HepG2 (cell line): ENCODE data around the gene MT1G. TPM values are rescaled to one million over a fixed set of nuclear protein-coding genes. Genes with fewer than 3 reads are reported as not detected.

Experiments used
- ATAC-seq: fragments of 200-7000 bp; cut with Tn5 transposase; 3 replicates; pipeline ENCODE4 v1.9.1; 2020; ENCODE audit warnings: mild to moderate bottlenecking, moderate library complexity
- BruUV-seq: library from RNA; stranded (reverse); fragments of 400-500 nt; replicated peaks from 2 replicates; lab custom pipeline; 2021; lab: Mats Ljungman, UMichigan
- CTCF ChIA-PET: fragments of 300-600 bp; formaldehyde crosslinking; extraction: SDS; loops from one replicate; lab custom pipeline; 2021; ENCODE audit warnings: low total read pairs, inconsistent platforms, low intra/inter-chr PET ratio; lab: Yijun Ruan, JAX
- POLR2A ChIA-PET: fragments of 350-600 bp; sonication (Branson Sonifier 250); formaldehyde crosslinking; loops from one replicate; lab custom pipeline; 2020; ENCODE audit warnings: antibody characterized with exemption, inconsistent platforms; lab: Yijun Ruan, JAX
- DNase-seq: peaks from one replicate; pipeline ENCODE4 v3.0.0-alpha.2; 2015; ENCODE audit warnings: low spot score
- FAIRE-seq: peaks from 3 replicates; lab custom pipeline; 2011; peaks lifted over from hg19 to GRCh38; lab: Jason Lieb, UNC
- H2AFZ ChIP-seq: one replicate; pipeline ENCODE4 v1.6.1; 2011; ENCODE audit warnings: low read length, inconsistent platforms
- H3K27ac ChIP-seq: fragments of 300-600 bp; 3 replicates; pipeline ENCODE4 v1.8.0; 2011; ENCODE audit warnings: mixed run types, mild to moderate bottlenecking, mixed read lengths, low read length, inconsistent platforms; ENCODE audit not compliant: insufficient read depth; ENCODE audit errors: extremely low read length
- H3K27me3 ChIP-seq, 2 experiments: fragments of 200-600 bp in 1 of 2; 2 replicates in 1 of 2; 3 replicates in 1 of 2; pipeline versions ENCODE4 v1.6.0 to v1.8.0; 2011; ENCODE audit warnings: low read length in 2 of 2, mild to moderate bottlenecking in 2 of 2, moderate library complexity in 2 of 2, inconsistent platforms in 1 of 2; ENCODE audit not compliant: insufficient read depth in 2 of 2, control insufficient read depth in 1 of 2
- H3K36me3 ChIP-seq, 2 experiments: fragments of 200-600 bp in 1 of 2; replicated peaks in 1 of 2; 2 replicates in 1 of 2; 3 replicates in 1 of 2; pipeline versions ENCODE4 v1.5.1 to v1.8.0; 2011; ENCODE audit warnings: low read length in 2 of 2, inconsistent platforms in 1 of 2; ENCODE audit not compliant: insufficient read depth in 2 of 2, control insufficient read depth in 1 of 2
- H3K4me1 ChIP-seq: 2 replicates; pipeline ENCODE4 v1.5.1; 2012; ENCODE audit warnings: low read length, inconsistent platforms; ENCODE audit not compliant: insufficient read depth
- H3K4me2 ChIP-seq: 2 replicates; pipeline ENCODE4 v1.6.0; 2011; ENCODE audit warnings: low read depth, low read length, inconsistent platforms
- H3K4me3 ChIP-seq, 3 experiments: fragments of 200-600 bp in 1 of 3; sonication (generic), shearing (Covaris generic) in 1 of 3; replicated peaks in 1 of 3; 2 replicates each; pipeline ENCODE4 v1.5.1; 2011 to 2016; ENCODE audit warnings: low read length in 3 of 3, inconsistent platforms in 2 of 3, low read depth in 2 of 3, mild to moderate bottlenecking in 2 of 3, control low read depth in 1 of 3, mixed read lengths in 1 of 3; ENCODE audit not compliant: insufficient read depth in 1 of 3
- H3K79me2 ChIP-seq: one replicate; pipeline ENCODE4 v1.6.1; 2011; ENCODE audit warnings: low read length, inconsistent platforms; ENCODE audit not compliant: insufficient read depth
- H3K9ac ChIP-seq: 2 replicates; pipeline ENCODE4 v1.6.0; 2011; ENCODE audit warnings: mild to moderate bottlenecking, low read depth, low read length, inconsistent platforms; ENCODE audit not compliant: insufficient read depth
- H3K9me3 ChIP-seq: 2 replicates; pipeline ENCODE4 v1.5.1; 2012; ENCODE audit warnings: mild to moderate bottlenecking, low read length
- H4K20me1 ChIP-seq: 2 replicates; pipeline ENCODE4 v1.6.0; 2011; ENCODE audit warnings: inconsistent platforms, mild to moderate bottlenecking, low read length, moderate library complexity; ENCODE audit not compliant: insufficient read depth
- ATF7-NPFF ChIP-seq: sonication (generic); formaldehyde crosslinking; IDR thresholded peaks from 2 replicates; pipeline ENCODE4 v1.8.1; 2023; ENCODE audit warnings: mild to moderate bottlenecking, low read depth, missing genetic modification reagents, moderate library complexity
- CBX2 ChIP-seq, 2 experiments: fragments of 200-600 bp in 1 of 2; sonication (generic); formaldehyde crosslinking in 1 of 2; IDR thresholded peaks; 2 replicates each; pipeline versions ENCODE4 v1.7.0 to v1.8.1; 2018 to 2022; ENCODE audit warnings: low read depth in 2 of 2, low read length in 1 of 2, mild to moderate bottlenecking in 1 of 2, missing genetic modification reagents in 1 of 2
- JARID2 ChIP-seq: sonication (generic); formaldehyde crosslinking; IDR thresholded peaks from 2 replicates; pipeline ENCODE4 v1.8.1; 2023; ENCODE audit warnings: missing genetic modification reagents, inconsistent platforms; ENCODE audit not compliant: insufficient replicate concordance
- MXD4 ChIP-seq: IDR thresholded peaks from 2 replicates; pipeline ENCODE4 v1.6.1; 2016; ENCODE audit warnings: mild to moderate bottlenecking, missing biosample characterization, missing genetic modification reagents
- NFE2L2 ChIP-seq: fragments of 150-350 bp; IDR thresholded peaks from 2 replicates; pipeline ENCODE4 v1.6.1; 2014; ENCODE audit warnings: low read length
- PHF5A ChIP-seq: IDR thresholded peaks from one replicate; pipeline ENCODE4 v1.6.1; 2018; ENCODE audit warnings: low read depth, missing genetic modification reagents; ENCODE audit not compliant: unreplicated experiment
- SPEN ChIP-seq: sonication (generic); formaldehyde crosslinking; IDR thresholded peaks from 2 replicates; pipeline ENCODE4 v1.5.1; 2020; ENCODE audit warnings: low read depth, mild to moderate bottlenecking, missing genetic modification reagents
- THYN1 ChIP-seq: sonication (generic); formaldehyde crosslinking; IDR thresholded peaks from 2 replicates; pipeline ENCODE4 v1.8.1; 2023; ENCODE audit warnings: low read depth, mild to moderate bottlenecking, moderate library complexity, missing genetic modification reagents, borderline replicate concordance
- ZNF138 ChIP-seq: sonication (generic); formaldehyde crosslinking; IDR thresholded peaks from 2 replicates; pipeline ENCODE4 v1.5.0; 2020; ENCODE audit warnings: mild to moderate bottlenecking, low read depth, missing genetic modification reagents
- ZNF280D ChIP-seq: sonication (generic); formaldehyde crosslinking; IDR thresholded peaks from 2 replicates; pipeline ENCODE4 v1.5.1; 2020; ENCODE audit warnings: mild to moderate bottlenecking, missing genetic modification reagents
- ZNF382 ChIP-seq: sonication (generic); formaldehyde crosslinking; IDR thresholded peaks from 2 replicates; pipeline ENCODE4 v1.5.0; 2020; ENCODE audit warnings: missing genetic modification reagents, mild to moderate bottlenecking, borderline replicate concordance
- WGBS: methylation state at CpG from one replicate; pipeline ENCODE4 v1.1.6; 2017; ENCODE audit warnings: low lambda C conversion rate; 5-methylcytosine and 5-hydroxymethylcytosine counted together
- in situ Hi-C: cut with HindIII; loops from 2 replicates; pipeline ENCODE4 v1.10.0; 2017; ENCODE audit warnings: low pct_unique_long_range_greater_than_20kb; ENCODE audit not compliant: extremely low pct_ligation_motif_present
- intact Hi-C: fragments of 100-400 bp; cut with micrococcal nuclease; formaldehyde crosslinking; loops from one replicate; pipeline ENCODE4 v1.10.0; 2022; ENCODE audit not compliant: unreplicated experiment
- polyA plus RNA-seq, 8 experiments: library from polyadenylated mRNA; depleted of rRNA in 3 of 8; stranded (reverse) in 7 of 8; unstranded in 1 of 8; fragments of >200 nt; fragmentation: Illumina TruSeq in 4 of 8; extraction: Trizol in 4 of 8; gene quantifications; 2 replicates each; pipeline versions ENCODE4 v1.2.1 to v1.2.3, GENCODE V29; 2011 to 2016; ENCODE audit warnings: low read depth in 4 of 8, missing spikeins in 1 of 8, mixed read lengths in 1 of 8; ENCODE audit not compliant: insufficient read depth in 1 of 8
- total RNA-seq, 5 experiments: library from RNA; depleted of rRNA; stranded (reverse); fragments of >200 nt; fragmentation: Illumina TruSeq; extraction: Trizol; gene quantifications; 2 replicates each; pipeline ENCODE4 v1.2.3, GENCODE V29; 2016; ENCODE audit warnings: low read depth in 1 of 5
- TF ChIP-seq, protein P1 (sequence below): sonication (generic); formaldehyde crosslinking; IDR thresholded peaks from 2 replicates; pipeline ENCODE4 v1.4.0; 2020; ENCODE audit warnings: missing genetic modification reagents

The MT1G gene
- total and polyA plus RNA-seq, 2 of the 13 experiments (the other 11 are each of a cell fraction or from before 2014, with no cell fraction given), result 3.6 to 377 TPM

DNA sequence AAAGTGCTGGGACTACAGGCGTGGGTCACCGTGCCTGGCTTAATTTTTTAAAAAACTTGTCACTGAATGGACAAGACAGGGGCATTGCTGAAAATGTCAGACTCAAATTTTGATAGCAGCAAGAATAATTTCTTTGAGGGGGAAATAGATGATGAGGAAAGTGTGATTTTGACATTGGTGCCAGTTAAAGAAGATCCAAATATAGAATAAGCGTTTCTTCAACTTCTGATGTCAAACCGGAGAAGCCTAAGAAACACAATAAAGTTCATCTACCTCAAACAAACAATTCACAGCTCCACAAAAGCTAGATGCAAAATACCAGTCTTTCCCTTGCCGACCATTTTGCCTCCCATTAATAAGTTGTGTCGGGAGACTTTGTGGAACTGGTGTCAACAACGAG is 18.9 kb upstream of the MT1G start:
- no peak for DNase-seq
- Histone ChIP-seq H3K4me1 (peaks cover 39% of the 10 kb centered on the region), H3K4me2 (no peak overlapping the region), H3K27me3 (no peaks in the 10 kb centered on the region; a peak in 1 of 5 replicates), H3K27ac (no peak overlapping the region), H4K20me1 (no peaks in the 10 kb centered on the region), H3K79me2 (no peaks in the 10 kb centered on the region), H3K36me3 (no peaks in the 10 kb centered on the region), H3K4me3 (no peak overlapping the region), H3K9ac (no peak overlapping the region), H3K9me3 (peaks cover 10% of the 10 kb centered on the region), H2AFZ (no peak overlapping the region)
- ATAC-seq, result no peak
- CTCF ChIA-PET, result no interaction called here
- in situ Hi-C loops (no loop called here), intact Hi-C loops (no loop called here)
- TF ChIP-seq ZNF280D (CRISPR knock-in tag) (no peak), ZNF382 (CRISPR knock-in tag) (no peak), CBX2 (IDR thresholded peaks at IDR 0.05; ENCODE audit: low read depth, low read length) (no peak), CBX2 (CRISPR knock-in tag; IDR thresholded peaks at IDR 0.05; ENCODE audit: low read depth) (no peak), THYN1 (CRISPR knock-in tag) (no peak), NFE2L2 (no peak), SPEN (no peak), PHF5A (no peak), ATF7-NPFF (no peak), ZNF138 (CRISPR knock-in tag) (no peak), MXD4 (CRISPR knock-in tag) (no peak), JARID2 (CRISPR knock-in tag) (no peak)
- TF ChIP-seq, protein P1, sequence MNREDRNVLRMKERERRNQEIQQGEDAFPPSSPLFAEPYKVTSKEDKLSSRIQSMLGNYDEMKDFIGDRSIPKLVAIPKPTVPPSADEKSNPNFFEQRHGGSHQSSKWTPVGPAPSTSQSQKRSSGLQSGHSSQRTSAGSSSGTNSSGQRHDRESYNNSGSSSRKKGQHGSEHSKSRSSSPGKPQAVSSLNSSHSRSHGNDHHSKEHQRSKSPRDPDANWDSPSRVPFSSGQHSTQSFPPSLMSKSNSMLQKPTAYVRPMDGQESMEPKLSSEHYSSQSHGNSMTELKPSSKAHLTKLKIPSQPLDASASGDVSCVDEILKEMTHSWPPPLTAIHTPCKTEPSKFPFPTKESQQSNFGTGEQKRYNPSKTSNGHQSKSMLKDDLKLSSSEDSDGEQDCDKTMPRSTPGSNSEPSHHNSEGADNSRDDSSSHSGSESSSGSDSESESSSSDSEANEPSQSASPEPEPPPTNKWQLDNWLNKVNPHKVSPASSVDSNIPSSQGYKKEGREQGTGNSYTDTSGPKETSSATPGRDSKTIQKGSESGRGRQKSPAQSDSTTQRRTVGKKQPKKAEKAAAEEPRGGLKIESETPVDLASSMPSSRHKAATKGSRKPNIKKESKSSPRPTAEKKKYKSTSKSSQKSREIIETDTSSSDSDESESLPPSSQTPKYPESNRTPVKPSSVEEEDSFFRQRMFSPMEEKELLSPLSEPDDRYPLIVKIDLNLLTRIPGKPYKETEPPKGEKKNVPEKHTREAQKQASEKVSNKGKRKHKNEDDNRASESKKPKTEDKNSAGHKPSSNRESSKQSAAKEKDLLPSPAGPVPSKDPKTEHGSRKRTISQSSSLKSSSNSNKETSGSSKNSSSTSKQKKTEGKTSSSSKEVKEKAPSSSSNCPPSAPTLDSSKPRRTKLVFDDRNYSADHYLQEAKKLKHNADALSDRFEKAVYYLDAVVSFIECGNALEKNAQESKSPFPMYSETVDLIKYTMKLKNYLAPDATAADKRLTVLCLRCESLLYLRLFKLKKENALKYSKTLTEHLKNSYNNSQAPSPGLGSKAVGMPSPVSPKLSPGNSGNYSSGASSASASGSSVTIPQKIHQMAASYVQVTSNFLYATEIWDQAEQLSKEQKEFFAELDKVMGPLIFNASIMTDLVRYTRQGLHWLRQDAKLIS (CRISPR knock-in tag), result no peak
- no peak for FAIRE-seq
- no TSS peak for BruUV-seq
- POLR2A ChIA-PET, result no interaction called here
- WGBS, result 75% methylated on average over 7 of the region's 7 CpGs
